ENCODE measurements around the gene LUZP2.
A peak's percentile ranks its signal among the peaks of the same experiment; 100 is the strongest.

Gene LUZP2

DNA sequence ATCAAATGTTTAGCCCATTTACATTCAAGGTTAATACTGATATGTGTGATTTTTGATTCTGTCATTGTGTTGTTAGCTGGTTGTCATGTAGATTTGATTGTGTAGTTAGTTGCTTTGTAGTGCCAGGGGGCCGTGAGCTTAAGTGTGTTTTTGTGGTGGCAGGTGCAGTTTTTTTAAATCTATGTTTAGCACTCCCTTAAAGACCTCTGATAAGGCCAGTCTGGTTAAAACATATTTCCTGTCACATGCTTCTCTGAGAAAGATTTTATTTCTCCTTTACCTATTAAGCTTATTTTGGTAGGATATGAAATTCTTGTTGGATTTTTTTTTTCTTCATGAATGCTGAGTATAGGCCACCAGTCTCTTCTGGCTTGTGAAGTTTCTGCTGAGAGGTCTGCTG lies 540.6 kb downstream of the LUZP2 start:
- TF ChIP-seq, protein P1, sequence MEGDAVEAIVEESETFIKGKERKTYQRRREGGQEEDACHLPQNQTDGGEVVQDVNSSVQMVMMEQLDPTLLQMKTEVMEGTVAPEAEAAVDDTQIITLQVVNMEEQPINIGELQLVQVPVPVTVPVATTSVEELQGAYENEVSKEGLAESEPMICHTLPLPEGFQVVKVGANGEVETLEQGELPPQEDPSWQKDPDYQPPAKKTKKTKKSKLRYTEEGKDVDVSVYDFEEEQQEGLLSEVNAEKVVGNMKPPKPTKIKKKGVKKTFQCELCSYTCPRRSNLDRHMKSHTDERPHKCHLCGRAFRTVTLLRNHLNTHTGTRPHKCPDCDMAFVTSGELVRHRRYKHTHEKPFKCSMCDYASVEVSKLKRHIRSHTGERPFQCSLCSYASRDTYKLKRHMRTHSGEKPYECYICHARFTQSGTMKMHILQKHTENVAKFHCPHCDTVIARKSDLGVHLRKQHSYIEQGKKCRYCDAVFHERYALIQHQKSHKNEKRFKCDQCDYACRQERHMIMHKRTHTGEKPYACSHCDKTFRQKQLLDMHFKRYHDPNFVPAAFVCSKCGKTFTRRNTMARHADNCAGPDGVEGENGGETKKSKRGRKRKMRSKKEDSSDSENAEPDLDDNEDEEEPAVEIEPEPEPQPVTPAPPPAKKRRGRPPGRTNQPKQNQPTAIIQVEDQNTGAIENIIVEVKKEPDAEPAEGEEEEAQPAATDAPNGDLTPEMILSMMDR (IDR thresholded peaks at IDR 0.05) = no peak
- no peak for TF ChIP-seq ZFX (IDR thresholded peaks at IDR 0.05; ENCODE audit: borderline replicate concordance)
- no peak overlapping the region for H3K27ac ChIP-seq

GRCh38 chr11:25038131-25038530 lies 541.3 kb downstream of the LUZP2 start:
- H3K27ac ChIP-seq = no peak overlapping the region
- TF ChIP-seq ZFX (IDR thresholded peaks at IDR 0.05; ENCODE audit: borderline replicate concordance) = no peak
- TF ChIP-seq, protein P1 (IDR thresholded peaks at IDR 0.05) = no peak

GRCh38 chr11:25039165-25039564 lies 542.3 kb downstream of the LUZP2 start:
- TF ChIP-seq ZFX (IDR thresholded peaks at IDR 0.05; ENCODE audit: borderline replicate concordance) = no peak
- TF ChIP-seq, protein P1 (IDR thresholded peaks at IDR 0.05) = no peak
- no peak overlapping the region for H3K27ac ChIP-seq

DNA sequence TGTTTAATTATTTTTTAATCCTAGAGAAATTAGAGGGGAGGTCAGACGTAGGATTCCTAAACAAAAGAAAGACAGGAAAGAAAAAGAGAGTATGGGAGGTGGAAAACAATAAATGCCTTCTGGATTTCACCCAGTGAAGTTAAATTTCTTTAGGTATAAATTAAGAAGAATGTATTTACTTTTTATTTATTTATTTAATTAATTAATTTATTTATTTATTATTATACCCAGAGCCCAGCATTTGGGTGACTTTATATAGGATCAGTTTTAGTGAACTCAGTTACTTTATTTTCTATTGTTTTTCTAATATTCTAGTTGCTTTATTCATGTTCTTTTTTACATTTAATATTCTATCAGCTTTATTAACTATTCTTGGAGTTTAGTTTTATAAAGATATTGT lies 551.8 kb downstream of the LUZP2 start:
- TF ChIP-seq, protein P1 (IDR thresholded peaks at IDR 0.05) = no peak
- TF ChIP-seq ZFX (IDR thresholded peaks at IDR 0.05; ENCODE audit: borderline replicate concordance) = no peak

GRCh38 chr11:25052844-25053243 lies 556.0 kb downstream of the LUZP2 start:
- TF ChIP-seq, protein P1 (IDR thresholded peaks at IDR 0.05) = no peak
- no peak for TF ChIP-seq ZFX (IDR thresholded peaks at IDR 0.05; ENCODE audit: borderline replicate concordance)
- no peak overlapping the region for H3K27ac ChIP-seq

More for the DNA sequence above, 551.8 kb downstream of the LUZP2 start:
- no peak overlapping the region for H3K27ac ChIP-seq

DNA sequence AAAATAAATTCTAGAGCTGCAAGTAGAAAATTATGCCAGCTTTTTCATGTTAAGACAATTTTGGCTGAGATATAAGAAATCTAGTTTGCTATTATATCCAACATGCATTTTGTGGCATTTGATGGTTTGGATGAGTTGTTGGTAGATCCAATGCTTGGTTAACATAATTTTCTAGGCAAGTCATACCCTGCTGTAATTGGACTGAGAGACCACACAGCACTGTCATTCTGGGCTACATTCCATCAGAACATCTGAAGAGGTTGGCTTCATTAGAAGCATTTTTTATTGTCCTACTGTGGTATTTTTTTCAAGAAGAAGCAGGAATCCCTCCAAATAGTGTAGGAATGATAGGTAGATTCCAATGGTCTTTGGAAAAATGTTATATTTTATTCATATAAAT lies 561.0 kb downstream of the LUZP2 start:
- H3K27ac ChIP-seq = no peak overlapping the region
- TF ChIP-seq, protein P1 (IDR thresholded peaks at IDR 0.05) = no peak
- TF ChIP-seq ZFX (IDR thresholded peaks at IDR 0.05; ENCODE audit: borderline replicate concordance) = no peak

- TF ChIP-seq ZFX (IDR thresholded peaks at IDR 0.05; ENCODE audit: borderline replicate concordance) = no peak
- TF ChIP-seq, protein P1 (IDR thresholded peaks at IDR 0.05) = no peak
- peak overlapping the region; percentile 38; the same call in 1 of the 2 replicates for H3K27ac ChIP-seq
Observed at GRCh38 chr11:25065746-25066145, 568.9 kb downstream of the LUZP2 start.

Measured in 22Rv1 (cell line).